Natural killer cell (primary cell): Measurements from ENCODE around the gene SLC41A3. TPM values are rescaled to one million over a fixed set of nuclear protein-coding genes. Genes with fewer than 3 reads are reported as not detected.

ENCODE experiments used
- ATAC-seq, 3 donors: fragments of 150-1000 bp in 2 of 3; fragments of 200-7000 bp in 1 of 3; cut with Tn5 transposase; 1 replicate in 1 of 3; 2 replicates in 2 of 3; pipeline ENCODE4 v1.10.0; 2021; ENCODE audit warnings: mild to moderate bottlenecking in 2 of 3, moderate library complexity in 2 of 3
- DNase-seq, 2 donors: peaks; one replicate each; pipeline versions ENCODE4 v3.0.0 to v3.0.0-alpha.2; 2013 to 2021; ENCODE audit warnings: mixed read lengths in 1 of 2
- H3K27ac ChIP-seq: one replicate; pipeline ENCODE4 v1.5.1; 2013; ENCODE audit warnings: mild to moderate bottlenecking, low read length
- H3K27me3 ChIP-seq: one replicate; pipeline ENCODE4 v1.6.1; 2013; ENCODE audit warnings: low read length; ENCODE audit not compliant: control insufficient read depth, insufficient read depth
- H3K36me3 ChIP-seq: one replicate; pipeline ENCODE4 v1.6.1; 2013; ENCODE audit warnings: low read length; ENCODE audit not compliant: control insufficient read depth, insufficient read depth
- H3K4me1 ChIP-seq: one replicate; pipeline ENCODE4 v1.6.1; 2013; ENCODE audit warnings: low read length; ENCODE audit not compliant: control insufficient read depth, insufficient read depth
- H3K4me3 ChIP-seq: one replicate; pipeline ENCODE4 v1.5.1; 2013; ENCODE audit warnings: low read length
- H3K9me3 ChIP-seq: one replicate; pipeline ENCODE4 v1.6.1; 2013; ENCODE audit warnings: low read length; ENCODE audit not compliant: control insufficient read depth, insufficient read depth
- H3K27ac Mint-ChIP-seq, 2 donors: one replicate each; pipeline ENCODE4 v1.8.0; 2022; ENCODE audit warnings: mild to moderate bottlenecking in 2 of 2, mixed read lengths in 2 of 2, moderate library complexity in 1 of 2
- H3K27me3 Mint-ChIP-seq, 2 donors: one replicate each; pipeline ENCODE4 v1.8.0; 2022; ENCODE audit warnings: low read depth in 2 of 2, mixed read lengths in 2 of 2
- H3K36me3 Mint-ChIP-seq: one replicate; pipeline ENCODE4 v1.8.0; 2022; ENCODE audit warnings: mixed read lengths
- H3K4me1 Mint-ChIP-seq, 2 donors: one replicate each; pipeline ENCODE4 v1.8.0; 2022; ENCODE audit warnings: mixed read lengths in 2 of 2
- H3K4me3 Mint-ChIP-seq: one replicate; pipeline ENCODE4 v1.8.0; 2022; ENCODE audit warnings: mild to moderate bottlenecking, moderate library complexity, mixed read lengths
- H3K9me3 Mint-ChIP-seq, 2 donors: one replicate each; pipeline ENCODE4 v1.8.0; 2022; ENCODE audit warnings: mixed read lengths in 2 of 2
- WGBS: methylation state at CpG from one replicate; pipeline ENCODE4 v1.1.7; 2013; ENCODE audit warnings: missing lambda C conversion rate; ENCODE audit not compliant: insufficient coverage; 5-methylcytosine and 5-hydroxymethylcytosine counted together
- intact Hi-C: fragments of 100-400 bp; cut with micrococcal nuclease; formaldehyde crosslinking; loops from one replicate; pipeline ENCODE4 v1.14.2; 2022
- total RNA-seq, 4 donors: library from RNA; stranded (reverse); fragments of 120-200 nt in 1 of 4; gene quantifications; one replicate each; pipeline versions ENCODE4 v1.2.3 to v1.2.4, GENCODE V29; 2013 to 2022
- TF ChIP-seq, protein P1 (sequence below): fragments of 200-600 bp; IDR thresholded peaks from one replicate; pipeline ENCODE4 v1.8.0; 2022; ENCODE audit warnings: antibody characterized with exemption

SLC41A3 gene
- total RNA-seq, 3 donors from 2014 or later (not counting 1 experiment from before 2014, with no cell fraction given): 24.2 to 29.6 (median 27.1) TPM

DNA sequence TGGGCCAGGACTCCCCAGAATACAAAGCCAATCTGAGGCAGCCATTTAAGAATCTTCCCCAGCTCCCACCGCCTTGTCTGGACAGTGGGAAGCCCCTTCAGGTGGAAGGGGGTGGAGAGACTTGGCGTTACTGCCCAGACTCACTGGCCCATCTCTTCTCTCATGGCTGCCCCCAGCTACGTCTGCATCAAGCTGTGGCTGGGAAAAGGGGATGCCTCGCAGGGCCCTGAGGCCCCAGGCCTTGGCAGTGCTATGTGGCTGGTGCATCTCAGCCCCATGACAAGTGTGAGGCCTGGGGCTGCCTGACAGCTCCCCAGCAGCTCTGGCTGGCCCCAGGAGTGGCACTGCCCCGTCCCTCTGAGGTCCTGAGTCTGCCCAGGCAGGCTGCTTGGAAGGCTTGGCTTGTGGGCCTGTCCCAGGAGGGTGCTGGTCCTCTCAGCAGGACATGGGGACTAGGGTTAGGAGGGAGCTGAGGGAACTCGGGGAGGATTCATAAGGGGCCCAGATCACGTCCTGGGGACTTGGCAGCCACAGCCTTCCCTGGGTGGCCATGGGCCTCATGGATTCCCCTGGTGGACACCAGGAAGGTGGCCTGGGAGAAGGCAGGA lies 20.2 kb upstream of the SLC41A3 start:
- peak in 1 of 2 donors; percentile 7 for DNase-seq
- Mint-ChIP-seq H3K27ac (no peak overlapping the region), H3K4me1 (no peaks in the 10 kb centered on the region), H3K4me3 (no peak overlapping the region), H3K9me3 (no peaks in the 10 kb centered on the region), H3K36me3 (no peaks in the 10 kb centered on the region), H3K27me3 (no peaks in the 10 kb centered on the region)
- Histone ChIP-seq H3K27me3 (no peaks in the 10 kb centered on the region), H3K27ac (no peak overlapping the region), H3K4me3 (no peak overlapping the region), H3K4me1 (no peaks in the 10 kb centered on the region), H3K36me3 (no peaks in the 10 kb centered on the region), H3K9me3 (no peaks in the 10 kb centered on the region)
- TF ChIP-seq, protein P1, sequence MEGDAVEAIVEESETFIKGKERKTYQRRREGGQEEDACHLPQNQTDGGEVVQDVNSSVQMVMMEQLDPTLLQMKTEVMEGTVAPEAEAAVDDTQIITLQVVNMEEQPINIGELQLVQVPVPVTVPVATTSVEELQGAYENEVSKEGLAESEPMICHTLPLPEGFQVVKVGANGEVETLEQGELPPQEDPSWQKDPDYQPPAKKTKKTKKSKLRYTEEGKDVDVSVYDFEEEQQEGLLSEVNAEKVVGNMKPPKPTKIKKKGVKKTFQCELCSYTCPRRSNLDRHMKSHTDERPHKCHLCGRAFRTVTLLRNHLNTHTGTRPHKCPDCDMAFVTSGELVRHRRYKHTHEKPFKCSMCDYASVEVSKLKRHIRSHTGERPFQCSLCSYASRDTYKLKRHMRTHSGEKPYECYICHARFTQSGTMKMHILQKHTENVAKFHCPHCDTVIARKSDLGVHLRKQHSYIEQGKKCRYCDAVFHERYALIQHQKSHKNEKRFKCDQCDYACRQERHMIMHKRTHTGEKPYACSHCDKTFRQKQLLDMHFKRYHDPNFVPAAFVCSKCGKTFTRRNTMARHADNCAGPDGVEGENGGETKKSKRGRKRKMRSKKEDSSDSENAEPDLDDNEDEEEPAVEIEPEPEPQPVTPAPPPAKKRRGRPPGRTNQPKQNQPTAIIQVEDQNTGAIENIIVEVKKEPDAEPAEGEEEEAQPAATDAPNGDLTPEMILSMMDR: no peak
- 87% methylated on average over 7 of the region's 7 CpGs for WGBS
- intact Hi-C loops: no loop called here
- ATAC-seq: no peak

DNA sequence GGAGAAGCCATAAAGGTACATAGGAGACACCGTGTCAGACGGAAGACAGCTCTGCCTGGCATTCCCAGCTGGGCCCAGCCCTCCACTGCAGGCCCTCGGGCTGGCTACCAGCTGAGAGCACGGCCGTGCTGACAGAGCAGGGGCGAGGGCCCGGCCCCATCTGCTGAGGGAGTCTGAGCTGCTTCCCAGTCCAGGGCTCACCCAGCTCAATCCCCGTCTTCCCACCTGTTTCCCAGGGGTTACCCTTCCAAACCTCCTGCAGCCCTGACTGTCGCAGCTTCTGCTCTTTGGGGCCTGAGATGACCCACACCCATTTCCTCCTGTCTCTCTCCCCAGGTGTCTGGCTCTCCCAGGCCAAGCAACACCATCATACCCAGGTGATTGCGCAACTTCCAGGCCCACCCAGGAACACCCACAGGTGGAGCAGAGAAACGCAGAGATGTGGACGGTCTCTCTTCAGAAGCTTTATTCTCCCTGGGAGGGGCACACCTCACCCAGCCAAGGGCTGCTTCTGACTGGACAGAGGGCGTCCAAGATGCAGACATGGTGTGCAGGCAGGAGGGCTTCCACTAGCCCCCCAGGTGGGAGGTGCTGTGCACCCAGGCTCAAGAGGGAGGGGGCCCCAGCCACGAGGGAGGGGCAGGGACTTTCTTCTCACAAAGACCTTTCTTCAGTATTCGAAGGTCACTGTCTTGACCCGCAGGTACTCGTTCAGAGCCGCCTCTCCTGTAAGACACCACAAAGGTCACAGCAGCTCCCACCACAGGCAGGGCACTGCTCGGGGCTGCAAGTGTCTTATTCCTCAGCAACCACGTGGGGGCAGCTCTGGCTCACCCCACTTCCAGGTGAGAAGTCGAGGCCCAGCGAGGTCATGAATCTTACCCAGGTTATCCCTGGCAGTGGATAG lies 19.4 kb upstream of the SLC41A3 start:
- H3K4me3 Mint-ChIP-seq: no peak overlapping the region
- H3K9me3 Mint-ChIP-seq: no peaks in the 10 kb centered on the region
- WGBS: 77% methylated on average over 22 of the region's 22 CpGs
- no peak overlapping the region for H3K4me3 ChIP-seq
- H3K36me3 Mint-ChIP-seq: no peaks in the 10 kb centered on the region
- H3K4me1 ChIP-seq: no peaks in the 10 kb centered on the region
- no peaks in the 10 kb centered on the region for H3K36me3 ChIP-seq
- no peaks in the 10 kb centered on the region for H3K4me1 Mint-ChIP-seq
- H3K9me3 ChIP-seq: no peaks in the 10 kb centered on the region
- ATAC-seq (no peak), DNase-seq (peak in 1 of 2 donors; percentile 10)
- H3K27me3 Mint-ChIP-seq: no peaks in the 10 kb centered on the region
- H3K27ac ChIP-seq: no peak overlapping the region
- intact Hi-C loops: no loop called here
- H3K27me3 ChIP-seq: no peaks in the 10 kb centered on the region
- TF ChIP-seq, protein P1: no peak
- H3K27ac Mint-ChIP-seq: no peak overlapping the region

DNA sequence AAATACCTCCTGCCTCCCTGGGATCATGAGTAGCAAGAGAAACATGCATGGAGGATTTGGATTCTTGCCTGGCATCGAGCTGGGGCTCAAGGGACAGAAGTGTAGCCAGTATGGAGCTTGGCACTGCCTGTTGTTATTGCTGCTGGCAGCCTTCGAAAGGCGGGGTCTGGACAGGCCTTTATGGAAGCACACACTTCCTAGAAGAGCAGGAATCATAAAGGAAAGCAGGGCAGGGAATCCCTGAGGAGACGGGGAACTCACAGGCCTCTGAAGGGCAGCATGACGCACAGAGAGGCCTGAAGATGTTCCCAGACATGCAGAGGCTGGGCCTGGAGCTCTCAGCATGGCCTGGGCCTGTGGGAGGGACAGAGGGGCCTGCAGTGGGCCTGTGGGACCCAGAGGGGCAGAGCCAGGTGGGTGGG lies 18.6 kb upstream of the SLC41A3 start:
- no peak overlapping the region for H3K27ac ChIP-seq
- H3K9me3 ChIP-seq: no peaks in the 10 kb centered on the region
- Mint-ChIP-seq H3K27ac (no peak overlapping the region), H3K4me3 (no peak overlapping the region), H3K36me3 (peaks cover 3% of the 10 kb centered on the region), H3K27me3 (no peaks in the 10 kb centered on the region), H3K9me3 (no peaks in the 10 kb centered on the region), H3K4me1 (no peaks in the 10 kb centered on the region)
- 85% methylated on average over 5 of the region's 5 CpGs for WGBS
- H3K36me3 ChIP-seq: no peaks in the 10 kb centered on the region
- H3K4me3 ChIP-seq: no peak overlapping the region
- H3K4me1 ChIP-seq: no peaks in the 10 kb centered on the region
- no peak for ATAC-seq
- H3K27me3 ChIP-seq: no peaks in the 10 kb centered on the region
- TF ChIP-seq, protein P1: no peak
- intact Hi-C loops: no loop called here
- DNase-seq: no peak
